Measurements from ENCODE around the gene NXN. TPM values are rescaled to one million over a fixed set of nuclear protein-coding genes. Genes with fewer than 3 reads are reported as not detected.
"Not testable (repeated sequence)": the region's sequence is repeated elsewhere in the genome, so short reads cannot be mapped to it uniquely, and the experiment has no call there.

NXN gene
- total RNA-seq, 4 donors from 2014 or later, result 2.1 to 14.0 (median 8.6) TPM

DNA sequence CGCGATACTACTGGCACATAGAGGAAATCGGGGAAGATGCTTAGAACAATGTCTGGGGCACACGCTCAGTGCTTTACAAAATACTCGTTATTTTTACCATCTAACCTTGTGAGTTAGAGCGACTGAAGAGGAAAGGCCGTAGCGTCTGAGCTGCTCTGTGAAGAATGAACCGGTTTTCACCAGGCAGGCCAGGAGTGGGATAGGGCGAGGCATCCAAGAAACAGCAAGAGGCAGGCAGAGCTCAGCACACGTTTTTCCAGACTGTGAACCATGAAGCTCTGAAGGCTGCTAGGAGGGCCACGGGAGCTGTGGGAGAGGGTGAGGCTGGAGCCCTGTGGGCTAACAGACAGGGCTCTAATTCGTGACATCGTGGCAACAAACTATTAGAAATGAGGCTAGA lies 101.9 kb downstream of the NXN start:
- H3K27ac ChIP-seq, result no peak overlapping the region

DNA sequence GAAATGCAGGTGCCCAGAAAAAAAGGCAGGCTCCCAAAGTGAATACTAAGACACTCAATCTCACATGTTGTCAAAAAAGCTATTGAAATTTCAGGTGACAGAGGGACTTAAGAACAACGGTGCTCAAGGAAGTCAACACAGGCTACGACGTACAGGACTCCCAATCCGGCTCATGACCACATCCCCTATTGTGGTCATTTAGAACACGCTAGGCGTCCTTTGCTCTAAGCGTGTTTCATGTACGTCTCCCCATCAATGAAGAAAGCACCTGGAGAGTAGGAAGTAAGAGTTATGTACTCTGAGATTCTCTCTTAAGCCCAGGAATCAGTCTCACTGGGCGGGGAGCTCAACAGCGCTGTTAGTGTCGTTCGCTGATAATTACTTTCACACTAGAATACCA lies 103.3 kb downstream of the NXN start:
- Histone ChIP-seq H3K36me3 (no peaks in the 10 kb centered on the region), H3K4me3 (no peak overlapping the region), H3K27me3 (no peaks in the 10 kb centered on the region), H3K27ac (no peak overlapping the region), H3K4me1 (peaks cover 0 to 20% (median 0%) of the 10 kb centered on the region in 4 donors), H3K9me3 (no peaks in the 10 kb centered on the region)
- no peak for DNase-seq
- TF ChIP-seq, protein P1, sequence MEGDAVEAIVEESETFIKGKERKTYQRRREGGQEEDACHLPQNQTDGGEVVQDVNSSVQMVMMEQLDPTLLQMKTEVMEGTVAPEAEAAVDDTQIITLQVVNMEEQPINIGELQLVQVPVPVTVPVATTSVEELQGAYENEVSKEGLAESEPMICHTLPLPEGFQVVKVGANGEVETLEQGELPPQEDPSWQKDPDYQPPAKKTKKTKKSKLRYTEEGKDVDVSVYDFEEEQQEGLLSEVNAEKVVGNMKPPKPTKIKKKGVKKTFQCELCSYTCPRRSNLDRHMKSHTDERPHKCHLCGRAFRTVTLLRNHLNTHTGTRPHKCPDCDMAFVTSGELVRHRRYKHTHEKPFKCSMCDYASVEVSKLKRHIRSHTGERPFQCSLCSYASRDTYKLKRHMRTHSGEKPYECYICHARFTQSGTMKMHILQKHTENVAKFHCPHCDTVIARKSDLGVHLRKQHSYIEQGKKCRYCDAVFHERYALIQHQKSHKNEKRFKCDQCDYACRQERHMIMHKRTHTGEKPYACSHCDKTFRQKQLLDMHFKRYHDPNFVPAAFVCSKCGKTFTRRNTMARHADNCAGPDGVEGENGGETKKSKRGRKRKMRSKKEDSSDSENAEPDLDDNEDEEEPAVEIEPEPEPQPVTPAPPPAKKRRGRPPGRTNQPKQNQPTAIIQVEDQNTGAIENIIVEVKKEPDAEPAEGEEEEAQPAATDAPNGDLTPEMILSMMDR (IDR thresholded peaks at IDR 0.05), result no peak
- no peak for TF ChIP-seq POLR2A (IDR thresholded peaks at IDR 0.05)

More for the DNA sequence above, 101.9 kb downstream of the NXN start:
- Histone ChIP-seq H3K36me3 (no peaks in the 10 kb centered on the region), H3K4me1 (peaks cover 0 to 28% (median 0%) of the 10 kb centered on the region in 4 donors), H3K9me3 (no peaks in the 10 kb centered on the region), H3K4me3 (no peak overlapping the region), H3K27me3 (no peaks in the 10 kb centered on the region)
- DNase-seq, result no peak
- TF ChIP-seq, protein P1 (IDR thresholded peaks at IDR 0.05), result no peak
- TF ChIP-seq POLR2A (IDR thresholded peaks at IDR 0.05), result no peak

GRCh38 chr17:874590-874989 lies 105.0 kb downstream of the NXN start:
- DNase-seq, H3K36me3 ChIP-seq, H3K4me3 ChIP-seq, H3K9me3 ChIP-seq, H3K27me3 ChIP-seq, H3K27ac ChIP-seq, H3K4me1 ChIP-seq: not testable (repeated sequence)

GRCh38 chr17:872855-873254 lies 106.7 kb downstream of the NXN start:
- TF ChIP-seq, protein P1 (IDR thresholded peaks at IDR 0.05), result no peak
- no peak for TF ChIP-seq POLR2A (IDR thresholded peaks at IDR 0.05)
- no peaks in the 10 kb centered on the region for H3K36me3 ChIP-seq
- H3K4me1 ChIP-seq, result no peaks in the 10 kb centered on the region
- no peak for DNase-seq
- no peak overlapping the region for H3K27ac ChIP-seq
- no peaks in the 10 kb centered on the region for H3K9me3 ChIP-seq
- no peak overlapping the region for H3K4me3 ChIP-seq
- H3K27me3 ChIP-seq, result no peaks in the 10 kb centered on the region

- no peak overlapping the region for H3K4me3 ChIP-seq
- no peaks in the 10 kb centered on the region for H3K9me3 ChIP-seq
- no peaks in the 10 kb centered on the region for H3K27me3 ChIP-seq
- TF ChIP-seq, protein P1 (IDR thresholded peaks at IDR 0.05), result no peak
- no peak for TF ChIP-seq POLR2A (IDR thresholded peaks at IDR 0.05)
- no peaks in the 10 kb centered on the region for H3K36me3 ChIP-seq
- DNase-seq, result no peak
- H3K27ac ChIP-seq, result peak overlapping the region in 1 of 4 donors; percentile 86
- no peaks in the 10 kb centered on the region for H3K4me1 ChIP-seq
Measured at GRCh38 chr17:871751-872519, 107.6 kb downstream of the NXN start.

GRCh38 chr17:869567-870525 lies 109.7 kb downstream of the NXN start:
- Histone ChIP-seq H3K4me3 (no peak overlapping the region), H3K27me3 (no peaks in the 10 kb centered on the region), H3K9me3 (no peaks in the 10 kb centered on the region), H3K4me1 (no peaks in the 10 kb centered on the region), H3K27ac (peak overlapping the region; percentile 12 to 86 (median 67)), H3K36me3 (no peaks in the 10 kb centered on the region)
- TF ChIP-seq, protein P1 (IDR thresholded peaks at IDR 0.05), result no peak
- TF ChIP-seq POLR2A (IDR thresholded peaks at IDR 0.05), result no peak
- DNase-seq, result no peak

Data from Peyer's patch (tissue), 4 donors.